ENCODE data around the gene MYO18A. TPM values are rescaled to one million over a fixed set of nuclear protein-coding genes. Genes with fewer than 3 reads are reported as not detected.

Gene MYO18A
- total RNA-seq, 1 donor = 59.6 TPM

DNA sequence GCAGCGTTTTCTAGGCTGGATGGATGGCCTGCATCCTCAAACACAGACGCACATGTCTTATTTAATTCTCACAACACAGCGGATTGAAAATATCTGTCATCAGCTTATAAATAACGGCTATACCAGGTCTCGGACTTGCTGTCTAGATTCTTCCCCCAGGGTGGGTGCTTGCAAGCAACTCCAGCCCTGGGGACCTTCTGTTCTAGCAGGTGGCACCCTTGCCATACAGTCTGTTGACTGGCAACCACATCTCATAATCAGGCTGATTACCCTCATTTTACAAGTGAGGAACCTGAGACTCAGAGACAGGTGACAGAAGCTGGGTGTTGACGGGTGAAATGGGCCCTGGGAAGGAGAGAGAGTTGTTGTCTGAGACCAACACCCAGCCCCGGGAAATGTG lies 158.1 kb downstream of the MYO18A start:
- H3K4me3 ChIP-seq (ENCODE audit: low read depth, low read length) = no peak overlapping the region
- DNase-seq (ENCODE audit: low read depth) = no peak
- TF ChIP-seq, protein P1, sequence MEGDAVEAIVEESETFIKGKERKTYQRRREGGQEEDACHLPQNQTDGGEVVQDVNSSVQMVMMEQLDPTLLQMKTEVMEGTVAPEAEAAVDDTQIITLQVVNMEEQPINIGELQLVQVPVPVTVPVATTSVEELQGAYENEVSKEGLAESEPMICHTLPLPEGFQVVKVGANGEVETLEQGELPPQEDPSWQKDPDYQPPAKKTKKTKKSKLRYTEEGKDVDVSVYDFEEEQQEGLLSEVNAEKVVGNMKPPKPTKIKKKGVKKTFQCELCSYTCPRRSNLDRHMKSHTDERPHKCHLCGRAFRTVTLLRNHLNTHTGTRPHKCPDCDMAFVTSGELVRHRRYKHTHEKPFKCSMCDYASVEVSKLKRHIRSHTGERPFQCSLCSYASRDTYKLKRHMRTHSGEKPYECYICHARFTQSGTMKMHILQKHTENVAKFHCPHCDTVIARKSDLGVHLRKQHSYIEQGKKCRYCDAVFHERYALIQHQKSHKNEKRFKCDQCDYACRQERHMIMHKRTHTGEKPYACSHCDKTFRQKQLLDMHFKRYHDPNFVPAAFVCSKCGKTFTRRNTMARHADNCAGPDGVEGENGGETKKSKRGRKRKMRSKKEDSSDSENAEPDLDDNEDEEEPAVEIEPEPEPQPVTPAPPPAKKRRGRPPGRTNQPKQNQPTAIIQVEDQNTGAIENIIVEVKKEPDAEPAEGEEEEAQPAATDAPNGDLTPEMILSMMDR (IDR thresholded peaks at IDR 0.05; ENCODE audit: insufficient read depth, low read depth, low read length) = no peak

DNA sequence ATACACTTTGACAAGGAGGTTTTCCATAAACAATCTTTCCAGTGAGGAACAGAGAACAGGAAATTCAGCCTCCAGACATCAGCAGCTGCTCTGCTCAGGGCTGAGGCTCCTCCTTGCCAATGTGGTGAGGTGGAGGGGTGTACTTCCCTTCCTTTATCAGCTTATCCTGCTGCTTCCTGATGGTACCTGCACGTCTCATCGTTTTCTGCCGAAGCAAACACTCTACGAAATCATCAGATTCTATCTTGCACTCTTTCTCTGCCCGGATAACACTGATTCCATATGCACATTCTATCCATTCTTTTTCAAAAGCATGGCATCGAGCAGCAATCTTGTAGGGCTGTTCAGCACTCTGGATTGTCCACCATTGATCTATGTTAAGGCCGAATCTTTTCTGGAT lies 159.0 kb downstream of the MYO18A start:
- no peak for DNase-seq (ENCODE audit: low read depth)
- TF ChIP-seq, protein P1 (IDR thresholded peaks at IDR 0.05; ENCODE audit: insufficient read depth, low read depth, low read length) = no peak
- H3K4me3 ChIP-seq (ENCODE audit: low read depth, low read length) = no peak overlapping the region

Other genes starting within 250 kb of the MYO18A start
- 22.5 and 23.2 TPM in 2 replicates for gene PHF12, start 228.9 kb downstream of the MYO18A start, total RNA-seq
- not detected in 2 replicates for gene SEZ6, start 174.4 kb downstream of the MYO18A start, total RNA-seq
- gene PIPOX, start 137.3 kb downstream of the MYO18A start, total RNA-seq = 1.7 and 2.9 TPM in 2 replicates
- gene CRYBA1, start 66.5 kb upstream of the MYO18A start, total RNA-seq = 0.43 TPM in 1 of 2 replicates, not detected in the other
- 39.0 and 67.4 TPM in 2 replicates for gene NUFIP2, start 113.8 kb upstream of the MYO18A start, total RNA-seq
- 64.1 and 70.4 TPM in 2 replicates for gene TAOK1, start 210.0 kb upstream of the MYO18A start, total RNA-seq